Right lobe of liver (tissue), 4 donors: ENCODE measurements around the gene MRC2.
"Not testable (repeated sequence)": the region's sequence is repeated elsewhere in the genome, so short reads cannot be mapped to it uniquely, and the experiment has no call there.

ENCODE experiments used
- POLR2A ChIP-seq: fragments of 450-650 bp; IDR thresholded peaks from one replicate; pipeline ENCODE4 v1.6.1; 2017; ENCODE audit warnings: antibody characterized with exemption, mild to moderate bottlenecking
- TF ChIP-seq, protein P1 (sequence below), 4 donors: fragments of 200-600 bp in 3 of 4; fragments of 450-650 bp in 1 of 4; IDR thresholded peaks; one replicate each; pipeline versions ENCODE4 v1.5.1 to v1.8.0; 2016 to 2022; ENCODE audit warnings: antibody characterized with exemption in 4 of 4, mild to moderate bottlenecking in 2 of 4
- donor health status: DM: no; HTN: no; CAD: no.
- donor health status: DM: no; HTN: no; CAD: no.
- donor health status: DM: no; HTN: yes; CAD: no.

DNA sequence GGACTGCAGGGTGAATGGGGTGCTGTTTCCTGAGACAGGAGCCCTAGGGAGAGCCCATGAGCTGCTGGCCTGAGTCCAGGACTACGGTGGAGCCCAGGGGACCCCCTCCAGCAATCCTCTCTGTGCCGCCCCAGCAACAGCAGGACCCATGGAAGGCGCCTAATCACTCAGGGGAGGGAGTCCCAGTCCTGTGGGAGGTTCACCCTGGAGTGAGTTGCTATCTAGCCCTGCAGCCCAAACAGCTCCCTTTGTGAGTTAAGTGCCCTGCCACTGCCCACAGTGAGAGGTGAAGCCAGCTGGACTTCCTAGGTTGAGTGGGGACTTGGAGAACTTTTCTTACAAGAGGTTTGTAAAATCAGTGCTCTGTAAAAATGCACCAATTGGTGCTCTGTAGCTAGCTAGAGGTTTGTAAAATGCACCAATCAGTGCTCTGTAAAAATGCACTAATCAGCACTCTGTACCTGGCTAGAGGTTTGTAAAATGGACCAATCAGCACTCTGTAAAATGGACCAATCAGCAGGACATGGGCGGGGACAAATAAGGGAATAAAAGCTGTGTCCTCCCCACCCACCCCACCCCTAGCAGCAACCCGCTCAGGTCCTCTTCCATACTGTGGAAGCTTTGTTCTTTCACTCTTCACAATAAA, 67.7 kb downstream of the MRC2 start:
- TF ChIP-seq, protein P1, sequence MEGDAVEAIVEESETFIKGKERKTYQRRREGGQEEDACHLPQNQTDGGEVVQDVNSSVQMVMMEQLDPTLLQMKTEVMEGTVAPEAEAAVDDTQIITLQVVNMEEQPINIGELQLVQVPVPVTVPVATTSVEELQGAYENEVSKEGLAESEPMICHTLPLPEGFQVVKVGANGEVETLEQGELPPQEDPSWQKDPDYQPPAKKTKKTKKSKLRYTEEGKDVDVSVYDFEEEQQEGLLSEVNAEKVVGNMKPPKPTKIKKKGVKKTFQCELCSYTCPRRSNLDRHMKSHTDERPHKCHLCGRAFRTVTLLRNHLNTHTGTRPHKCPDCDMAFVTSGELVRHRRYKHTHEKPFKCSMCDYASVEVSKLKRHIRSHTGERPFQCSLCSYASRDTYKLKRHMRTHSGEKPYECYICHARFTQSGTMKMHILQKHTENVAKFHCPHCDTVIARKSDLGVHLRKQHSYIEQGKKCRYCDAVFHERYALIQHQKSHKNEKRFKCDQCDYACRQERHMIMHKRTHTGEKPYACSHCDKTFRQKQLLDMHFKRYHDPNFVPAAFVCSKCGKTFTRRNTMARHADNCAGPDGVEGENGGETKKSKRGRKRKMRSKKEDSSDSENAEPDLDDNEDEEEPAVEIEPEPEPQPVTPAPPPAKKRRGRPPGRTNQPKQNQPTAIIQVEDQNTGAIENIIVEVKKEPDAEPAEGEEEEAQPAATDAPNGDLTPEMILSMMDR (IDR thresholded peaks at IDR 0.05): not testable (repeated sequence)
- not testable (repeated sequence) for TF ChIP-seq POLR2A
